ENCODE data around the gene RAPGEF5. TPM values are rescaled to one million over a fixed set of nuclear protein-coding genes. Genes with fewer than 3 reads are reported as not detected.

Gene RAPGEF5
- total and polyA plus RNA-seq, 2 experiments from 2014 or later, result 0.11 to 0.86 TPM

- TF ChIP-seq EZH2phosphoT487 (IDR thresholded peaks at IDR 0.05; ENCODE audit: insufficient read depth, low read depth), result no peak
- TF ChIP-seq EZH2 (IDR thresholded peaks at IDR 0.05; ENCODE audit: insufficient read depth, poor library complexity, severe bottlenecking), result no peak
- Histone ChIP-seq H3K27ac (no peak overlapping the region), H3K9me2 (ENCODE audit: insufficient read depth) (no peaks in the 10 kb centered on the region), H3K4me3 (peak overlapping the region; percentile 60), H3K9ac (no peak overlapping the region), H3F3A (ENCODE audit: insufficient read depth) (peaks cover 16% of the 10 kb centered on the region), H3K9me3 (ENCODE audit: low read depth) (no peaks in the 10 kb centered on the region), H3K79me2 (ENCODE audit: insufficient read depth) (no peaks in the 10 kb centered on the region), H3K4me2 (ENCODE audit: unreplicated experiment) (no peak overlapping the region), H4K20me1 (ENCODE audit: insufficient read depth) (no peaks in the 10 kb centered on the region), H3K36me3 (ENCODE audit: low read depth) (no peaks in the 10 kb centered on the region), H3K27me3 (replicated peaks; ENCODE audit: insufficient read depth) (no peaks in the 10 kb centered on the region), H3K4me1 (ENCODE audit: insufficient read depth) (peaks cover 16% of the 10 kb centered on the region), H2AFZ (no peak overlapping the region)
- peak; percentile 7 for DNase-seq
- 23 to 38% methylated on average over 15 to 26 of the region's 26 CpGs for WGBS, 2 experiments (ENCODE audit: low coverage in 1 of 2, low lambda C conversion rate in 2 of 2, missing lambda C conversion rate in 2 of 2)
- in situ Hi-C loops (cut with MboI), result no loop called here
These were observed 803 bp downstream of the RAPGEF5 start for GRCh38 chr7:22356010-22356691.

DNA sequence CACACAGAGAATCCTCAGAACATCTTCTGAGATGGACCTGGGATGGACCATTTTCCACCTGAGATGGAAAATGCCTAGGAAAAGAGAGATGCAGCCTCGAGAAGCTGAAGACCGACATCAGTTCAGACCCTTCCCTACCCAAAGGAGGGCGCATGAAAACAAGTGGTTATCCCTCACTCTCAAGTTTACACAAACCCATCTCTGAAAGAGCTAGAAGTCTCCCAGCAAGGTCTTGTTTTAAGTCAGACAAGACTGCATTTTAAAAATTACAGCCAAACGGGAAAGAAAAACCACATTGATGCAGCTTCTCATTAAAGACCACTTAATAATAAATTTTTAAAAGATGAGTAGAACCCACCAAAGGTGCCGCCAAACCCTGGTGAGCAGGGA is 1.3 kb downstream of the RAPGEF5 start:
- TF ChIP-seq EZH2phosphoT487 (IDR thresholded peaks at IDR 0.05; ENCODE audit: insufficient read depth, low read depth) (no peak), EZH2 (IDR thresholded peaks at IDR 0.05; ENCODE audit: insufficient read depth, poor library complexity, severe bottlenecking) (no peak)
- no peak overlapping the region for H3K4me2 ChIP-seq (ENCODE audit: unreplicated experiment)
- DNase-seq, result no peak

GRCh38 chr7:22354462-22354861 is 2.5 kb downstream of the RAPGEF5 start:
- Histone ChIP-seq H3K9me3 (ENCODE audit: low read depth) (no peaks in the 10 kb centered on the region), H2AFZ (no peak overlapping the region), H4K20me1 (ENCODE audit: insufficient read depth) (no peaks in the 10 kb centered on the region), H3K4me1 (ENCODE audit: insufficient read depth) (peaks cover 25% of the 10 kb centered on the region), H3K9me2 (ENCODE audit: insufficient read depth) (no peaks in the 10 kb centered on the region), H3F3A (ENCODE audit: insufficient read depth) (peaks cover 17% of the 10 kb centered on the region), H3K79me2 (ENCODE audit: insufficient read depth) (no peaks in the 10 kb centered on the region), H3K27me3 (replicated peaks; ENCODE audit: insufficient read depth) (no peaks in the 10 kb centered on the region), H3K9ac (no peak overlapping the region), H3K27ac (no peak overlapping the region), H3K4me3 (no peak overlapping the region), H3K36me3 (ENCODE audit: low read depth) (no peaks in the 10 kb centered on the region), H3K4me2 (ENCODE audit: unreplicated experiment) (no peak overlapping the region)
- in situ Hi-C loops (cut with MboI), result no loop called here
- DNase-seq, result no peak
- 82% methylated on average over 2 of the region's 2 CpGs for WGBS, 2 experiments (ENCODE audit: low coverage in 1 of 2, low lambda C conversion rate in 2 of 2, missing lambda C conversion rate in 2 of 2)
- no peak for TF ChIP-seq EZH2 (IDR thresholded peaks at IDR 0.05; ENCODE audit: insufficient read depth, poor library complexity, severe bottlenecking)
- TF ChIP-seq EZH2phosphoT487 (IDR thresholded peaks at IDR 0.05; ENCODE audit: insufficient read depth, low read depth), result no peak

More for the DNA sequence above, 1.3 kb downstream of the RAPGEF5 start:
- no peaks in the 10 kb centered on the region for H3K27me3 ChIP-seq (replicated peaks; ENCODE audit: insufficient read depth)
- H3K4me3 ChIP-seq, result no peak overlapping the region
- H3K4me1 ChIP-seq (ENCODE audit: insufficient read depth), result peaks cover 21% of the 10 kb centered on the region
- H4K20me1 ChIP-seq (ENCODE audit: insufficient read depth), result no peaks in the 10 kb centered on the region
- in situ Hi-C loops (cut with MboI), result no loop called here
- no peak overlapping the region for H3K27ac ChIP-seq
- H3F3A ChIP-seq (ENCODE audit: insufficient read depth), result peaks cover 17% of the 10 kb centered on the region
- no peaks in the 10 kb centered on the region for H3K9me2 ChIP-seq (ENCODE audit: insufficient read depth)
- H2AFZ ChIP-seq, result no peak overlapping the region
- no peaks in the 10 kb centered on the region for H3K79me2 ChIP-seq (ENCODE audit: insufficient read depth)
- H3K9me3 ChIP-seq (ENCODE audit: low read depth), result no peaks in the 10 kb centered on the region
- H3K36me3 ChIP-seq (ENCODE audit: low read depth), result no peaks in the 10 kb centered on the region
- no peak overlapping the region for H3K9ac ChIP-seq
- 74 to 76% methylated on average over 5 of the region's 5 CpGs for WGBS, 2 experiments (ENCODE audit: low coverage in 1 of 2, low lambda C conversion rate in 2 of 2, missing lambda C conversion rate in 2 of 2)

GRCh38 chr7:22352887-22353286 is 4.1 kb downstream of the RAPGEF5 start:
- WGBS, 2 experiments (ENCODE audit: low coverage in 1 of 2, low lambda C conversion rate in 2 of 2, missing lambda C conversion rate in 2 of 2), result 70 to 82% methylated on average over 4 of the region's 4 CpGs
- no peak overlapping the region for H3K4me3 ChIP-seq

More at GRCh38 chr7:22352887-22353286, 4.1 kb downstream of the RAPGEF5 start:
- no peak overlapping the region for H3K9ac ChIP-seq
- no peak for DNase-seq
- H3K36me3 ChIP-seq (ENCODE audit: low read depth), result no peaks in the 10 kb centered on the region
- no peak overlapping the region for H3K27ac ChIP-seq
- H3K4me1 ChIP-seq (ENCODE audit: insufficient read depth), result peaks cover 25% of the 10 kb centered on the region
- no peak overlapping the region for H2AFZ ChIP-seq
- TF ChIP-seq EZH2phosphoT487 (IDR thresholded peaks at IDR 0.05; ENCODE audit: insufficient read depth, low read depth) (no peak), EZH2 (IDR thresholded peaks at IDR 0.05; ENCODE audit: insufficient read depth, poor library complexity, severe bottlenecking) (no peak)
- H3K27me3 ChIP-seq (replicated peaks; ENCODE audit: insufficient read depth), result no peaks in the 10 kb centered on the region
- H4K20me1 ChIP-seq (ENCODE audit: insufficient read depth), result no peaks in the 10 kb centered on the region
- H3F3A ChIP-seq (ENCODE audit: insufficient read depth), result peaks cover 17% of the 10 kb centered on the region
- no peak overlapping the region for H3K4me2 ChIP-seq (ENCODE audit: unreplicated experiment)
- no peaks in the 10 kb centered on the region for H3K9me2 ChIP-seq (ENCODE audit: insufficient read depth)
- in situ Hi-C loops (cut with MboI), result no loop called here
- no peaks in the 10 kb centered on the region for H3K9me3 ChIP-seq (ENCODE audit: low read depth)
- no peaks in the 10 kb centered on the region for H3K79me2 ChIP-seq (ENCODE audit: insufficient read depth)
